Endodermal cell (in vitro differentiated cells): ENCODE data around the gene TMTC4. TPM values are rescaled to one million over a fixed set of nuclear protein-coding genes. Genes with fewer than 3 reads are reported as not detected.

Source experiments
- DNase-seq: peaks from one replicate; pipeline ENCODE4 v3.0.0-alpha.2; 2017
- H3K27ac ChIP-seq: 2 replicates; pipeline ENCODE4 v1.5.1; 2013; ENCODE audit warnings: mild to moderate bottlenecking, low read depth, low read length, moderate library complexity
- H3K27me3 ChIP-seq: 2 replicates; pipeline ENCODE4 v1.6.1; 2013; ENCODE audit warnings: mild to moderate bottlenecking, low read length, moderate library complexity; ENCODE audit not compliant: insufficient read depth, control insufficient read depth, poor library complexity, severe bottlenecking
- H3K36me3 ChIP-seq: 2 replicates; pipeline ENCODE4 v1.7.0; 2013; ENCODE audit warnings: mild to moderate bottlenecking, low read length, moderate library complexity; ENCODE audit not compliant: control insufficient read depth, insufficient read depth
- H3K4me1 ChIP-seq: one replicate; pipeline ENCODE4 v1.7.0; 2013; ENCODE audit warnings: low read length; ENCODE audit not compliant: control insufficient read depth, insufficient read depth
- H3K4me3 ChIP-seq: 2 replicates; pipeline ENCODE4 v1.5.1; 2013; ENCODE audit warnings: mild to moderate bottlenecking, low read length, moderate library complexity
- H3K9ac ChIP-seq: 2 replicates; pipeline ENCODE4 v1.6.1; 2013; ENCODE audit warnings: mild to moderate bottlenecking, low read length, moderate library complexity; ENCODE audit not compliant: poor library complexity, severe bottlenecking; ENCODE audit errors: extremely low read depth
- H3K9me3 ChIP-seq: 2 replicates; pipeline ENCODE4 v1.6.1; 2013; ENCODE audit warnings: mild to moderate bottlenecking, low read length, moderate library complexity; ENCODE audit not compliant: control insufficient read depth
- H3K27ac Mint-ChIP-seq: 2 replicates; pipeline ENCODE4 v1.8.0; 2020; ENCODE audit warnings: mixed read lengths
- H3K27me3 Mint-ChIP-seq: 2 replicates; pipeline ENCODE4 v1.8.0; 2021; ENCODE audit warnings: mild to moderate bottlenecking, mixed read lengths; ENCODE audit not compliant: insufficient read depth
- H3K36me3 Mint-ChIP-seq: 2 replicates; pipeline ENCODE4 v1.8.0; 2020; ENCODE audit warnings: low read depth, mixed read lengths
- H3K4me1 Mint-ChIP-seq: 2 replicates; pipeline ENCODE4 v1.8.0; 2020; ENCODE audit warnings: mixed read lengths
- H3K4me3 Mint-ChIP-seq: 2 replicates; pipeline ENCODE4 v1.8.0; 2020; ENCODE audit warnings: mild to moderate bottlenecking, moderate library complexity, mixed read lengths
- H3K9me3 Mint-ChIP-seq: 2 replicates; pipeline ENCODE4 v1.8.0; 2020; ENCODE audit warnings: mild to moderate bottlenecking, mixed read lengths
- WGBS, 2 experiments: methylation state at CpG; one replicate each; pipeline versions ENCODE4 v1.1.5 to v1.1.7; 2013; ENCODE audit warnings: missing lambda C conversion rate in 2 of 2, mixed read lengths in 1 of 2; ENCODE audit not compliant: insufficient coverage in 1 of 2, insufficient read length in 1 of 2; 5-methylcytosine and 5-hydroxymethylcytosine counted together
- total RNA-seq, 2 donors: library from RNA; stranded (reverse); fragmentation: NEBNext Ultra II Directional in 1 of 2; extraction: Animal tissue kit (Norgen Biotek cat#: 25700) in 1 of 2; gene quantifications; 2 replicates in 1 of 2; 3 replicates in 1 of 2; pipeline ENCODE4 v1.2.1, GENCODE V29; 2021
- TF ChIP-seq, protein P1 (sequence below): fragments of 200-600 bp; sonication (generic); conservative IDR thresholded peaks from 2 replicates; pipeline ENCODE4 v1.5.0; 2021; ENCODE audit warnings: antibody characterized with exemption, mild to moderate bottlenecking

Gene TMTC4
- total RNA-seq, 2 donors from 2014 or later: 29.8 to 40.0 TPM

DNA sequence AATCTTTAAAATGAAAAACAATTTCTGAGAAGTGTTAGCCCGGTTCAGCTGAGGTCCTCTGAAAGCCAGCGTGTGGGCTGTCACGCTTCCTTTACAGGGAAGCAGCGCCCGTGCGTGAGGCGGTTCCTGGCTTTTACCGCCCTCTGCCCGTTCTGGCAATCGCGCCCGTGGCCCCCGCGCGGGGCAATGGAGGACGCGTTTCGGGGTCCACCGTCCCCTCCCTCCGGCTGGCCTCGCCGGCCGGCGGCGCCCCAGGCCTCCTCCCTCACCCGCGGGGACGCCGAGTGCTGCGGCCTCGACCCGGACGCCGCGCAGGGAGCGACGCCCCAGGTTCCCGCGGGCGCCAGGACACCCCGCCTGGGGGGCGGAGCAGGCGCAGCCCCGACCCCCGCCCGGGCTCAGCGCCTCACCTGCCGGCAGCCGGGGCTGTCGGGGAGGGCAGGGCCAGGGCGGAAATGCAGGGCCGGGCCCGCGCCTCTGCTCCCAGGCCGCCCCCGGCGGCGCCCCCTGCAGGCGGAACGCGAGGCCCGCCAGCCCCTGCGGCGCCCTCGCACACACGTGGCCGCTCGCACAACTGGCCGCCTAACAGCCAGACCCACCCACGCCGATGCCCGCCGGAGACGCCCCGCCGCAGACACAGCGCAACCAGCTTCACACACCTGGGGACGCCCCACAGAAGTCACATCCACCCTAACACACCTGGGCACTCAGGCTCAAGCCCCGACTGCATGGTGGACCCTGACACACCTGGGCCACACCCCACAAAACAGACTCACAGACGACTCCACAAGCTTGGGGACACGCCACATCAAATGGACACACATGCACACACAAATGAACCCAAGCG is 86.0 kb downstream of the TMTC4 start, which contains the start of gene GGACT:
GGACT (minus strand) TSS at position 459 of the 847 bp plus-strand sequence. CDS start 56,198 bp downstream, outside the sequence.
- peak within 1 kb of the TSS; percentile 56 for H3K4me3 Mint-ChIP-seq
- no peaks in the 10 kb centered on the region for H3K36me3 Mint-ChIP-seq
- Histone ChIP-seq H3K4me3 (peak within 1 kb of the TSS; percentile 86), H3K9me3 (no peaks in the 10 kb centered on the region), H3K9ac (peak within 1 kb of the TSS; percentile 55), H3K36me3 (no peaks in the 10 kb centered on the region), H3K27ac (no peak within 1 kb of the TSS), H3K27me3 (peaks cover 6% of the 10 kb centered on the region), H3K4me1 (peaks cover 5% of the 10 kb centered on the region)
- TF ChIP-seq, protein P1, sequence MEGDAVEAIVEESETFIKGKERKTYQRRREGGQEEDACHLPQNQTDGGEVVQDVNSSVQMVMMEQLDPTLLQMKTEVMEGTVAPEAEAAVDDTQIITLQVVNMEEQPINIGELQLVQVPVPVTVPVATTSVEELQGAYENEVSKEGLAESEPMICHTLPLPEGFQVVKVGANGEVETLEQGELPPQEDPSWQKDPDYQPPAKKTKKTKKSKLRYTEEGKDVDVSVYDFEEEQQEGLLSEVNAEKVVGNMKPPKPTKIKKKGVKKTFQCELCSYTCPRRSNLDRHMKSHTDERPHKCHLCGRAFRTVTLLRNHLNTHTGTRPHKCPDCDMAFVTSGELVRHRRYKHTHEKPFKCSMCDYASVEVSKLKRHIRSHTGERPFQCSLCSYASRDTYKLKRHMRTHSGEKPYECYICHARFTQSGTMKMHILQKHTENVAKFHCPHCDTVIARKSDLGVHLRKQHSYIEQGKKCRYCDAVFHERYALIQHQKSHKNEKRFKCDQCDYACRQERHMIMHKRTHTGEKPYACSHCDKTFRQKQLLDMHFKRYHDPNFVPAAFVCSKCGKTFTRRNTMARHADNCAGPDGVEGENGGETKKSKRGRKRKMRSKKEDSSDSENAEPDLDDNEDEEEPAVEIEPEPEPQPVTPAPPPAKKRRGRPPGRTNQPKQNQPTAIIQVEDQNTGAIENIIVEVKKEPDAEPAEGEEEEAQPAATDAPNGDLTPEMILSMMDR: peak; percentile 88
- peaks cover 11% of the 10 kb centered on the region for H3K4me1 Mint-ChIP-seq
- no peaks in the 10 kb centered on the region for H3K9me3 Mint-ChIP-seq
- H3K27ac Mint-ChIP-seq: no peak within 1 kb of the TSS
- 15 to 25% methylated on average over 41 to 82 of the region's 82 CpGs for WGBS, 2 experiments
- peak; percentile 92 for DNase-seq
- peaks cover 6% of the 10 kb centered on the region for H3K27me3 Mint-ChIP-seq

GRCh38 chr13:100584896-100585295 is 89.7 kb downstream of the TMTC4 start:
- H3K36me3 Mint-ChIP-seq: peaks cover 24% of the 10 kb centered on the region
- no peaks in the 10 kb centered on the region for H3K4me1 ChIP-seq
- DNase-seq: no peak
- H3K36me3 ChIP-seq: no peaks in the 10 kb centered on the region
- no peak overlapping the region for H3K27ac ChIP-seq
- H3K27me3 ChIP-seq: no peaks in the 10 kb centered on the region
- 90 to 95% methylated on average over 4 to 5 of the region's 5 CpGs for WGBS, 2 experiments
- H3K4me3 ChIP-seq: no peak overlapping the region
- TF ChIP-seq, protein P1: no peak
- no peak overlapping the region for H3K4me3 Mint-ChIP-seq
- H3K9me3 ChIP-seq: peaks cover 17% of the 10 kb centered on the region
- H3K9ac ChIP-seq: no peak overlapping the region
- no peaks in the 10 kb centered on the region for H3K4me1 Mint-ChIP-seq
- peaks cover 6% of the 10 kb centered on the region for H3K27me3 Mint-ChIP-seq
- H3K27ac Mint-ChIP-seq: no peak overlapping the region
- H3K9me3 Mint-ChIP-seq: peaks cover 21% of the 10 kb centered on the region

DNA sequence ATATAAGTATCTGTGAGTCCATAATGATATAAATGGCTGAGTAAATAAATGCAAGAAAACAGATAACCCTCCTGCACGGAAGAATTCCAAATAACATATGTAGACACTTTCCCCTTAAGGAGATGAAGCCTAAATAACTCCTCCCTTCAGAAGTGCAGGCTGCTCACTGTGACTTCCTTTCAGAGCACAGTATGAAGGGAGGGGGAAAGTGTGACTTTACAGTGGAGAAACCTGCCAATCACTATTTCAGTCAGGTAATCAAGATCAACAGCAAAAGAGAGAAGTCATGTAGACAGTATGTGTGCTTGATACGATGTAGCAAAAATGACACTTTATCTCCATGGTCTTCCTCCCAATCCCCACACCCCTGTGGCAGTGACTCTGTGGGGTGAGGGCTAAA is 93.1 kb downstream of the TMTC4 start:
- Mint-ChIP-seq H3K4me3 (no peak overlapping the region), H3K27me3 (no peaks in the 10 kb centered on the region), H3K4me1 (no peaks in the 10 kb centered on the region), H3K27ac (no peak overlapping the region), H3K36me3 (peaks cover 24% of the 10 kb centered on the region), H3K9me3 (peaks cover 21% of the 10 kb centered on the region)
- H3K27ac ChIP-seq: no peak overlapping the region
- H3K4me3 ChIP-seq: no peak overlapping the region
- no peaks in the 10 kb centered on the region for H3K36me3 ChIP-seq
- no peak for DNase-seq
- H3K9me3 ChIP-seq: peaks cover 17% of the 10 kb centered on the region
- no peaks in the 10 kb centered on the region for H3K4me1 ChIP-seq
- no peak overlapping the region for H3K9ac ChIP-seq
- H3K27me3 ChIP-seq: no peaks in the 10 kb centered on the region
- 93% methylated on average over 2 of the region's 2 CpGs; no CpG with 5 or more reads in 1 of the 2 experiments for WGBS, 2 experiments
- TF ChIP-seq, protein P1: no peak
